ENCODE results near the gene NFE2L2.
A peak's percentile ranks its signal among the peaks of the same experiment; 100 is the strongest.

Gene NFE2L2

GRCh38 chr2:177217247-177217843 lies 47.2 kb downstream of the NFE2L2 start:
- H3K9me3 ChIP-seq (ENCODE audit: low read length), result no peaks in the 10 kb centered on the region
- H3K9ac ChIP-seq (ENCODE audit: low read length), result no peak overlapping the region
- no peak overlapping the region for H2AFZ ChIP-seq (ENCODE audit: low read length)
- H3K4me2 ChIP-seq (ENCODE audit: low read length), result no peak overlapping the region
- peaks cover 44% of the 10 kb centered on the region for H3K79me2 ChIP-seq (ENCODE audit: insufficient read depth, low read length)
- H3K36me3 ChIP-seq (ENCODE audit: insufficient read depth, low read length), result peaks cover 90% of the 10 kb centered on the region
- H3K4me1 ChIP-seq (ENCODE audit: insufficient read depth, low read length, severe bottlenecking), result peaks cover 20% of the 10 kb centered on the region
- peaks cover 3% of the 10 kb centered on the region; the same call in 1 of the 2 replicates for H4K20me1 ChIP-seq (ENCODE audit: insufficient read depth, low read length)
- peaks cover 10% of the 10 kb centered on the region; the same call in 1 of the 2 replicates for H3F3A ChIP-seq (ENCODE audit: insufficient read depth, low read length)
- no peaks in the 10 kb centered on the region for H3K27me3 ChIP-seq (ENCODE audit: insufficient read depth, low read length)
- H3K27ac ChIP-seq (ENCODE audit: low read depth, low read length, poor library complexity, severe bottlenecking), result no peak overlapping the region
- H3K4me3 ChIP-seq (ENCODE audit: low read depth, low read length, poor library complexity, severe bottlenecking), result no peak overlapping the region
- no peaks in the 10 kb centered on the region for H3K9me2 ChIP-seq (ENCODE audit: low read depth, low read length)
- TF ChIP-seq, protein P1, sequence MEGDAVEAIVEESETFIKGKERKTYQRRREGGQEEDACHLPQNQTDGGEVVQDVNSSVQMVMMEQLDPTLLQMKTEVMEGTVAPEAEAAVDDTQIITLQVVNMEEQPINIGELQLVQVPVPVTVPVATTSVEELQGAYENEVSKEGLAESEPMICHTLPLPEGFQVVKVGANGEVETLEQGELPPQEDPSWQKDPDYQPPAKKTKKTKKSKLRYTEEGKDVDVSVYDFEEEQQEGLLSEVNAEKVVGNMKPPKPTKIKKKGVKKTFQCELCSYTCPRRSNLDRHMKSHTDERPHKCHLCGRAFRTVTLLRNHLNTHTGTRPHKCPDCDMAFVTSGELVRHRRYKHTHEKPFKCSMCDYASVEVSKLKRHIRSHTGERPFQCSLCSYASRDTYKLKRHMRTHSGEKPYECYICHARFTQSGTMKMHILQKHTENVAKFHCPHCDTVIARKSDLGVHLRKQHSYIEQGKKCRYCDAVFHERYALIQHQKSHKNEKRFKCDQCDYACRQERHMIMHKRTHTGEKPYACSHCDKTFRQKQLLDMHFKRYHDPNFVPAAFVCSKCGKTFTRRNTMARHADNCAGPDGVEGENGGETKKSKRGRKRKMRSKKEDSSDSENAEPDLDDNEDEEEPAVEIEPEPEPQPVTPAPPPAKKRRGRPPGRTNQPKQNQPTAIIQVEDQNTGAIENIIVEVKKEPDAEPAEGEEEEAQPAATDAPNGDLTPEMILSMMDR (IDR thresholded peaks at IDR 0.05; ENCODE audit: low read length), result no peak
- TF ChIP-seq EZH2 (IDR thresholded peaks at IDR 0.05; ENCODE audit: borderline replicate concordance, low read length), result no peak

DNA sequence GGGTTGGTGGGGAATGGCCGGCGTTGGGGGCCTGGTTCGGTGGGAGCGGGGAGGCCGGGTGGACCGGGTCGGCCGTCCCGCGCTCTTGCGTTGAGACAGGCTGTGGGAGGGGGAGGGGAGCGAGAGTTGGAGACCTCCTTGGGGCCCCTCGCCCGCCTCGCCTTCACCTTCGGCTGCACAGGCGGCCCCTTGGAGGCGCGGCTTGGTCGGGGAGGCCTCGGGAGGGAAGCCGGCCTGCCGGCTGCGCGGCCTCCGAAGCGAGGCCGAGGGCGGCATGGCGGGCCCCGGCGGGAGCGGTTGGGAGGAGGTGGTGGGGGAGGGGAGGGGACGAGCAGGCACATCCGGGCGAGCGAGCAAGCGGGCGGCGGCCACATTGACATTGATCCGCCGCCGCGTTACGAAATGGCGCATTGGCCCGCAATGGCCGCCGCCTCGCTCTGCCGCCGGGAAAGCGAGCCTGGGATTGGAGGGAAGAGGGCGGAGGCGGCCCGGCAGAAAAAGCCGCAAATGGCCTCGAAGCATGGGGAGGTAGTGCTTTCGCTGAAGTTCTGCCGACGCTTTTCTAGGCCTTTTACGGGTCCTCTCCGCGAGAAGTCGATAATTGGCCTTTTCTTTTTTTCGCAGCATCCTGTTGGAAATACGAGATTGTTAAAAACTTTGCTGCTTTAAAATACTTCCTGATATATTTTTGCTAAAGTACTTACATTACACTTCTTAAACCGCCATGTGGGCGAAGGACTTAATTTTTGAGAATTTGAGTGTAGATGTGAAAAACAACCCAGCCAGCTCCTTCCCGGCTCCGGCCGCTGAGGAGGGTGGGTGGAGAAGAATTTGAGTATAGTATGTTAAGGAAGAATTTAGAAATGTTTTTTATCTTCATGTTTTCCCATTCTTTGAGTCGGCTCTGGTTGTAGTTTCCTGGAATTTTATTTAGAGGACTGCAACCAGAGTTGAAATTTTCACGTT lies 51.4 kb downstream of the NFE2L2 start:
- Histone ChIP-seq H4K20me1 (ENCODE audit: insufficient read depth, low read length) (peaks cover 3% of the 10 kb centered on the region; the same call in 1 of the 2 replicates), H3K36me3 (ENCODE audit: insufficient read depth, low read length) (peaks cover 50% of the 10 kb centered on the region), H3K4me1 (ENCODE audit: insufficient read depth, low read length, severe bottlenecking) (peaks cover 35% of the 10 kb centered on the region), H3K9ac (ENCODE audit: low read length) (peak overlapping the region; percentile 81), H3K9me2 (ENCODE audit: low read depth, low read length) (no peaks in the 10 kb centered on the region), H3K79me2 (ENCODE audit: insufficient read depth, low read length) (peaks cover 57% of the 10 kb centered on the region), H3K4me3 (ENCODE audit: low read depth, low read length, poor library complexity, severe bottlenecking) (peak overlapping the region; percentile 84), H3F3A (ENCODE audit: insufficient read depth, low read length) (no peaks in the 10 kb centered on the region), H3K4me2 (ENCODE audit: low read length) (peak overlapping the region; percentile 94), H3K27me3 (ENCODE audit: insufficient read depth, low read length) (no peaks in the 10 kb centered on the region), H3K9me3 (ENCODE audit: low read length) (no peaks in the 10 kb centered on the region), H2AFZ (ENCODE audit: low read length) (no peak overlapping the region), H3K27ac (ENCODE audit: low read depth, low read length, poor library complexity, severe bottlenecking) (peak overlapping the region; percentile 74)
- no peak for TF ChIP-seq EZH2 (IDR thresholded peaks at IDR 0.05; ENCODE audit: borderline replicate concordance, low read length)
- TF ChIP-seq, protein P1 (IDR thresholded peaks at IDR 0.05; ENCODE audit: low read length), result no peak

DNA sequence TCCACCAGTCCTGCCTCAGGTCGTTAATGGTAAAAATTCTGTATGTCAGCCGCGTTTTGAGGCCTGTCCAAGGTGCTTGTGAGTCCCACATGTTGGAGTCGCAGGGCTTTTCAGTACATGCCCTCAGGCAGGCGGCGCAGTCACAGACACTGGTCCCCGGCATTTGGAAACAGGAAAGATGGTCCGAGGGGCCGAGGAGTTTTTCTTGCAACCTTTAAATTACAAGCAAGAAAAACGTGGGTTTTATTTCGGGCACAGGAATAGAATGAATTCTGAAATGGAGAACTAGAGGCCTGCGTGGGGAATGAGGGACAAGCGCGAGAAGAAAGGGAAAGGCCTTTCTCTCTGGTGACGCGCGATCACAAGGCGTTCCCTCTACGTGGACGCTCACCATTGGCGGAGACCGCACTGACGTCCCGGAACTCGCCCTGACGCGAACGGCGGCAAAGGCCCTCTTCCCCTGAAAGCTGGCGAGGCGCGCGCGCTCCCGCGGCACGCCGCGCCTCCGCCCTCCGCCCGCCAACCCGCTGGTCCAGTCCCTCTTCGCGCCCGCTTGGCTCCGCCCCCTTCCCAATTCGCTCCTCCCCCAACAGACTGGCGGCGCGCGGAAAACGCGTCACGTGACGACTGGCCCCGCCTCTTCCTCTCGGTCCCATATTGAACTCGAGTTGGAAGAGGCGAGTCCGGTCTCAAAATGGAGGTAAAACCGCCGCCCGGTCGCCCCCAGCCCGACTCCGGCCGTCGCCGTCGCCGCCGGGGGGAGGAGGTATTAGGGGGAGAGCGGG lies 52.2 kb downstream of the NFE2L2 start, which contains the start of gene HNRNPA3:
Gene HNRNPA3 (plus strand): TSS at position 689 of the 785 bp plus-strand sequence. CDS start 6 bp downstream, at position 695.
- Histone ChIP-seq H2AFZ (ENCODE audit: low read length) (no peak within 1 kb of the TSS), H3K27ac (ENCODE audit: low read depth, low read length, poor library complexity, severe bottlenecking) (peak within 1 kb of the TSS; percentile 90)

More for the DNA sequence above, 52.2 kb downstream of the NFE2L2 start, which contains the start of gene HNRNPA3:
- H3K9me3 ChIP-seq (ENCODE audit: low read length), result no peaks in the 10 kb centered on the region
- H3K9ac ChIP-seq (ENCODE audit: low read length), result peak within 1 kb of the TSS; percentile 92
- H4K20me1 ChIP-seq (ENCODE audit: insufficient read depth, low read length), result peaks cover 3% of the 10 kb centered on the region; the same call in 1 of the 2 replicates
- H3F3A ChIP-seq (ENCODE audit: insufficient read depth, low read length), result no peaks in the 10 kb centered on the region
- H3K4me2 ChIP-seq (ENCODE audit: low read length), result peak within 1 kb of the TSS; percentile 94
- H3K4me3 ChIP-seq (ENCODE audit: low read depth, low read length, poor library complexity, severe bottlenecking), result peak within 1 kb of the TSS; percentile 84
- H3K4me1 ChIP-seq (ENCODE audit: insufficient read depth, low read length, severe bottlenecking), result peaks cover 37% of the 10 kb centered on the region
- H3K79me2 ChIP-seq (ENCODE audit: insufficient read depth, low read length), result peaks cover 57% of the 10 kb centered on the region
- no peaks in the 10 kb centered on the region for H3K27me3 ChIP-seq (ENCODE audit: insufficient read depth, low read length)
- no peaks in the 10 kb centered on the region for H3K9me2 ChIP-seq (ENCODE audit: low read depth, low read length)
- H3K36me3 ChIP-seq (ENCODE audit: insufficient read depth, low read length), result peaks cover 41% of the 10 kb centered on the region
- no peak for TF ChIP-seq EZH2 (IDR thresholded peaks at IDR 0.05; ENCODE audit: borderline replicate concordance, low read length)
- TF ChIP-seq, protein P1 (IDR thresholded peaks at IDR 0.05; ENCODE audit: low read length), result peak; percentile 29; the same call in 1 of the 2 replicates

Measured in OCI-LY1 (cell line).